MCF 10A (cell line): Measurements from ENCODE around the gene SNTA1. TPM values are rescaled to one million over a fixed set of nuclear protein-coding genes. Genes with fewer than 3 reads are reported as not detected.

ENCODE experiments used
- BruUV-seq: library from RNA; stranded (reverse); fragments of 400-500 nt; replicated peaks from 2 replicates; lab custom pipeline; 2021; lab: Mats Ljungman, UMichigan
- CTCF ChIA-PET: fragments of 300-600 bp; sonication (Branson Sonifier 250); formaldehyde crosslinking; extraction: SDS; loops from one replicate; lab custom pipeline; 2021; ENCODE audit warnings: antibody characterized with exemption, inconsistent platforms; lab: Yijun Ruan, JAX
- POLR2A ChIA-PET: fragments of 300-600, 350-650 bp; sonication (Branson Sonifier 250); formaldehyde crosslinking; extraction: SDS; loops from one replicate; lab custom pipeline; 2020; ENCODE audit warnings: antibody characterized with exemption, inconsistent platforms; lab: Yijun Ruan, JAX
- DNase-seq: peaks from one replicate; pipeline ENCODE4 v3.0.0-alpha.2; 2018; ENCODE audit not compliant: unreplicated experiment
- H3K27ac Mint-ChIP-seq: one replicate; pipeline ENCODE4 v1.8.0; 2022; ENCODE audit warnings: mild to moderate bottlenecking, low read depth, mixed read lengths; ENCODE audit not compliant: unreplicated experiment
- H3K27me3 Mint-ChIP-seq: one replicate; pipeline ENCODE4 v1.8.0; 2022; ENCODE audit warnings: mixed read lengths; ENCODE audit not compliant: insufficient read depth, unreplicated experiment
- H3K36me3 Mint-ChIP-seq: one replicate; pipeline ENCODE4 v1.8.0; 2022; ENCODE audit warnings: mild to moderate bottlenecking, moderate library complexity, mixed read lengths; ENCODE audit not compliant: insufficient read depth, unreplicated experiment
- H3K4me1 Mint-ChIP-seq: one replicate; pipeline ENCODE4 v1.8.0; 2022; ENCODE audit warnings: mixed read lengths; ENCODE audit not compliant: insufficient read depth, unreplicated experiment
- H3K4me3 Mint-ChIP-seq: one replicate; pipeline ENCODE4 v1.8.0; 2022; ENCODE audit warnings: mild to moderate bottlenecking, moderate library complexity, mixed read lengths; ENCODE audit not compliant: unreplicated experiment
- H3K9me3 Mint-ChIP-seq: one replicate; pipeline ENCODE4 v1.8.0; 2022; ENCODE audit warnings: mixed read lengths; ENCODE audit not compliant: unreplicated experiment
- CTCF ChIP-seq: fragments of 200-600 bp; IDR thresholded peaks from one replicate; pipeline ENCODE4 v1.8.0; 2022; ENCODE audit warnings: antibody characterized with exemption, mild to moderate bottlenecking; ENCODE audit not compliant: unreplicated experiment
- intact Hi-C: fragments of 100-400 bp; cut with micrococcal nuclease; formaldehyde crosslinking; loops from 2 replicates; pipeline ENCODE4 v1.14.1; 2022
- total RNA-seq: library from RNA; stranded (reverse); gene quantifications from 2 replicates; pipeline ENCODE4 v1.2.3, GENCODE V29; 2022

The SNTA1 gene
- total RNA-seq, 1 experiment from 2014 or later: 1.4 TPM

- Mint-ChIP-seq H3K27ac (no peak overlapping the region), H3K36me3 (no peaks in the 10 kb centered on the region), H3K27me3 (no peaks in the 10 kb centered on the region), H3K9me3 (no peaks in the 10 kb centered on the region), H3K4me1 (no peaks in the 10 kb centered on the region), H3K4me3 (no peak overlapping the region)
- CTCF ChIA-PET: interaction anchor here (0.6 to 2.2 kb wide), 9 partner anchors 13 to 650 kb away, joined by 3 to 10 read pairs (median 3); partner anchors contain the start of gene ACTL10
- no TSS peak for BruUV-seq
- intact Hi-C loops: no loop called here
- POLR2A ChIA-PET: interaction anchor here (0.6 to 0.7 kb wide), 2 partner anchors 22 to 55 kb away, joined by 3 read pairs; no protein-coding TSS in a partner anchor
- no peak for TF ChIP-seq CTCF
- no peak for DNase-seq
These were observed 32.0 kb upstream of the SNTA1 start for GRCh38 chr20:33475381-33476152.

GRCh38 chr20:33474963-33475362, 31.4 kb upstream of the SNTA1 start:
- Mint-ChIP-seq H3K4me1 (no peaks in the 10 kb centered on the region), H3K9me3 (no peaks in the 10 kb centered on the region), H3K36me3 (no peaks in the 10 kb centered on the region), H3K4me3 (no peak overlapping the region), H3K27ac (no peak overlapping the region), H3K27me3 (no peaks in the 10 kb centered on the region)
- CTCF ChIA-PET: interaction anchor here (0.9 to 2.2 kb wide), 5 partner anchors 13 to 177 kb away, joined by 3 to 10 read pairs (median 4); no protein-coding TSS in a partner anchor
- BruUV-seq: no TSS peak
- POLR2A ChIA-PET: no interaction called here
- intact Hi-C loops: no loop called here
- TF ChIP-seq CTCF: no peak
- DNase-seq: no peak

DNA sequence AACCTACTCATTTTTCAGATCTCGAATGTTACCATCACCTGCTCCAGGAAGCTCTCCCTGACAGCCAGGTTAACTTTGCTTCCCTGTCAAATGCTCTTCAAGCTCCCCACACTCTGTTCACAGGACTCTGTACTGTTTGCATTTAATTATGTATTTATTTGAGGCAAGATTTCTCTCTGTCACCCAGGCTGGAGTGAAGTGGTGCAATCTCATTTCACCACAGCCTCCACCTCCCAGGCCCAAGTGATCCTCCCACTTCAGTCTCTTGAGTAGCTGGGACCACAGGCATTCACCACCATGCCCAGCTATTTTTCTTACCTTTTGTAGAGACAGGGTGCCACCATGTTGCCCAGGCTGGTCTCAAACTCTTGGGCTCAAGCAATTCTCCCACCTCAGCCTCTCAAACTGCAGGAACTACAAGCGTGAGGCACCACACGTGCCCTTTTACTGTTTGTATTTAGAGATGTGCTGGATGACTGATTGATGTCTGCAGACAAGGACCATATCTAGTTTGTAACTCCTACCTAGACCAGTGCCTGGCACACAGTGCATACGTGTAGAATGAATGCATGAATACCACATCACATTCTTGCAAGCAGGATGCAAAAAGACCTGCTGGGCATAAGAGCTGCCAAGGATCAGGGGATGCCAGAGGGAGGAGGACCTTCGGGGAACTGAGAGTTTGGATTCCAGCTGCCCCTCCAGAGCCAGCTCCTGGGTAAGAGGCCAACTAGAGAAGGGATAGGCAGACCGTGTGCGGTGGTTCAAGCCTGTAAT, 30.7 kb upstream of the SNTA1 start:
- no peak for DNase-seq
- Mint-ChIP-seq H3K9me3 (no peaks in the 10 kb centered on the region), H3K4me3 (no peak overlapping the region), H3K27ac (no peak overlapping the region), H3K36me3 (no peaks in the 10 kb centered on the region), H3K4me1 (no peaks in the 10 kb centered on the region), H3K27me3 (no peaks in the 10 kb centered on the region)
- POLR2A ChIA-PET: interaction anchor here (1.0 kb wide), 1 partner anchor 14 kb away, joined by 3 read pairs; no protein-coding TSS in a partner anchor
- CTCF ChIA-PET: interaction anchor here (0.8 to 2.2 kb wide), 4 partner anchors 13 to 74 kb away, joined by 3 to 10 read pairs (median 4); no protein-coding TSS in a partner anchor
- no peak for TF ChIP-seq CTCF
- BruUV-seq: no TSS peak
- intact Hi-C loops: no loop called here

GRCh38 chr20:33472868-33473435, 29.4 kb upstream of the SNTA1 start:
- Mint-ChIP-seq H3K9me3 (no peaks in the 10 kb centered on the region), H3K27ac (no peak overlapping the region), H3K27me3 (no peaks in the 10 kb centered on the region), H3K4me1 (no peaks in the 10 kb centered on the region), H3K4me3 (no peak overlapping the region), H3K36me3 (no peaks in the 10 kb centered on the region)
- ChIA-PET CTCF (interaction anchor here (0.6 kb wide), 2 partner anchors 16 to 373 kb away, joined by 3 to 4 read pairs; no protein-coding TSS in a partner anchor), POLR2A (interaction anchor here (1.0 kb wide), 1 partner anchor 16 kb away, joined by 3 read pairs; no protein-coding TSS in a partner anchor)
- no peak for DNase-seq
- TF ChIP-seq CTCF: no peak
- intact Hi-C loops: no loop called here
- no TSS peak for BruUV-seq
